Activated naive CD4-positive, alpha-beta T cell treated with anti-CD3 and anti-CD28 coated beads, Interleukin-2, amount 50 U/mL, for 72 hours (primary cell): ENCODE results near the gene PPHLN1. TPM values are rescaled to one million over a fixed set of nuclear protein-coding genes. Genes with fewer than 3 reads are reported as not detected.

ENCODE experiments used
- ATAC-seq, 2 donors: fragments of 150-1000 bp; cut with Tn5 transposase; 2 replicates each; pipeline ENCODE4 v1.10.0; 2021; ENCODE audit warnings: mild to moderate bottlenecking in 2 of 2, moderate library complexity in 2 of 2
- DNase-seq, 2 donors: peaks; one replicate each; pipeline ENCODE4 v3.0.0; 2021 to 2022; ENCODE audit warnings: low spot score in 2 of 2
- H3K27ac Mint-ChIP-seq, 2 donors: one replicate each; pipeline ENCODE4 v1.8.0; 2022; ENCODE audit warnings: mild to moderate bottlenecking in 2 of 2, mixed read lengths in 2 of 2
- H3K36me3 Mint-ChIP-seq, 2 donors: one replicate each; pipeline ENCODE4 v1.8.0; 2022; ENCODE audit warnings: mixed read lengths in 2 of 2
- H3K9me3 Mint-ChIP-seq, 2 donors: one replicate each; pipeline ENCODE4 v1.8.0; 2022; ENCODE audit warnings: mixed read lengths in 2 of 2
- total RNA-seq, 2 donors: library from RNA; stranded (reverse); gene quantifications; one replicate each; pipeline ENCODE4 v1.2.3, GENCODE V29; 2022

The PPHLN1 gene
- total RNA-seq, result 10 to 100 TPM; 62.8 to 91.0 TPM

- ATAC-seq (peak; percentile 96), DNase-seq (peak; percentile 74 to 79)
- H3K9me3 Mint-ChIP-seq, result no peaks in the 10 kb centered on the region
- peaks cover 22 to 28% of the 10 kb centered on the region in 2 donors for H3K36me3 Mint-ChIP-seq
- peak within 1 kb of the TSS; percentile 99 for H3K27ac Mint-ChIP-seq
These were observed at the start of gene PPHLN1, which contains the start of gene ZCRB1 for GRCh38 chr12:42325653-42326474. TSS of gene PPHLN1 (plus strand) at chr12:42326167. CDS start at chr12:42335903, 9,736 bp downstream. TSS of gene ZCRB1 (minus strand) at chr12:42326094. CDS start at chr12:42324102, 1,992 bp downstream.

GRCh38 chr12:42277396-42278127 lies 48.4 kb upstream of the PPHLN1 start:
- Mint-ChIP-seq H3K36me3 (peaks cover 4 to 5% of the 10 kb centered on the region in 2 donors), H3K27ac (no peak overlapping the region), H3K9me3 (peaks cover 3 to 7% of the 10 kb centered on the region in 2 donors)
- ATAC-seq (no peak), DNase-seq (no peak)

GRCh38 chr12:42278128-42278510 lies 47.8 kb upstream of the PPHLN1 start:
- ATAC-seq, result no peak
- no peak for DNase-seq
- Mint-ChIP-seq H3K36me3 (no peaks in the 10 kb centered on the region), H3K9me3 (peaks cover 3 to 4% of the 10 kb centered on the region in 2 donors), H3K27ac (no peak overlapping the region)

GRCh38 chr12:42281278-42281677 lies 44.7 kb upstream of the PPHLN1 start:
- Mint-ChIP-seq H3K9me3 (no peaks in the 10 kb centered on the region), H3K27ac (no peak overlapping the region), H3K36me3 (no peaks in the 10 kb centered on the region)
- ATAC-seq (no peak), DNase-seq (no peak)

GRCh38 chr12:42281844-42282243 lies 44.1 kb upstream of the PPHLN1 start:
- Mint-ChIP-seq H3K36me3 (no peaks in the 10 kb centered on the region), H3K27ac (no peak overlapping the region), H3K9me3 (no peaks in the 10 kb centered on the region)
- no peak for ATAC-seq
- DNase-seq, result no peak

GRCh38 chr12:42282294-42282693 lies 43.7 kb upstream of the PPHLN1 start:
- no peak for ATAC-seq
- Mint-ChIP-seq H3K27ac (no peak overlapping the region), H3K36me3 (peaks cover 0 to under 1% of the 10 kb centered on the region in 2 donors), H3K9me3 (no peaks in the 10 kb centered on the region)
- no peak for DNase-seq

GRCh38 chr12:42283739-42284138 lies 42.2 kb upstream of the PPHLN1 start:
- ATAC-seq, result no peak
- Mint-ChIP-seq H3K9me3 (no peaks in the 10 kb centered on the region), H3K36me3 (peaks cover 0 to 5% of the 10 kb centered on the region in 2 donors), H3K27ac (no peak overlapping the region)
- DNase-seq, result no peak

GRCh38 chr12:42284157-42284556 lies 41.8 kb upstream of the PPHLN1 start:
- H3K36me3 Mint-ChIP-seq, result peaks cover 0 to 5% of the 10 kb centered on the region in 2 donors
- H3K27ac Mint-ChIP-seq, result no peak overlapping the region
- no peaks in the 10 kb centered on the region for H3K9me3 Mint-ChIP-seq
- ATAC-seq (no peak), DNase-seq (no peak)

GRCh38 chr12:42284876-42285275 lies 41.1 kb upstream of the PPHLN1 start:
- Mint-ChIP-seq H3K27ac (no peak overlapping the region), H3K9me3 (no peaks in the 10 kb centered on the region), H3K36me3 (peaks cover 0 to 5% of the 10 kb centered on the region in 2 donors)
- DNase-seq (no peak), ATAC-seq (no peak)

- DNase-seq (no peak), ATAC-seq (no peak)
- no peaks in the 10 kb centered on the region for H3K9me3 Mint-ChIP-seq
- no peak overlapping the region for H3K27ac Mint-ChIP-seq
- H3K36me3 Mint-ChIP-seq, result peaks cover 0 to 5% of the 10 kb centered on the region in 2 donors
These were observed 40.5 kb upstream of the PPHLN1 start for GRCh38 chr12:42285431-42285830.

GRCh38 chr12:42286741-42287140 lies 39.2 kb upstream of the PPHLN1 start:
- Mint-ChIP-seq H3K36me3 (peaks cover 0 to 5% of the 10 kb centered on the region in 2 donors), H3K27ac (no peak overlapping the region), H3K9me3 (no peaks in the 10 kb centered on the region)
- ATAC-seq (no peak), DNase-seq (no peak)

GRCh38 chr12:42288544-42288943 lies 37.4 kb upstream of the PPHLN1 start:
- H3K27ac Mint-ChIP-seq, result no peak overlapping the region
- no peak for ATAC-seq

GRCh38 chr12:42291680-42292079 lies 34.3 kb upstream of the PPHLN1 start:
- ATAC-seq, result no peak
- peaks cover 0 to 5% of the 10 kb centered on the region in 2 donors for H3K36me3 Mint-ChIP-seq
- H3K27ac Mint-ChIP-seq, result no peak overlapping the region
- DNase-seq, result no peak
- no peaks in the 10 kb centered on the region for H3K9me3 Mint-ChIP-seq

More at GRCh38 chr12:42288544-42288943, 37.4 kb upstream of the PPHLN1 start:
- Mint-ChIP-seq H3K36me3 (peaks cover 0 to 5% of the 10 kb centered on the region in 2 donors), H3K9me3 (no peaks in the 10 kb centered on the region)
- no peak for DNase-seq

GRCh38 chr12:42296503-42297109 lies 29.4 kb upstream of the PPHLN1 start:
- H3K36me3 Mint-ChIP-seq, result no peaks in the 10 kb centered on the region
- no peaks in the 10 kb centered on the region for H3K9me3 Mint-ChIP-seq
- ATAC-seq (peak in 1 of 2 donors; percentile 22), DNase-seq (peak in 1 of 2 donors; percentile 34)
- no peak overlapping the region for H3K27ac Mint-ChIP-seq

GRCh38 chr12:42298887-42299286 lies 27.1 kb upstream of the PPHLN1 start:
- DNase-seq (no peak), ATAC-seq (no peak)
- peak overlapping the region in 1 of 2 donors; percentile 42 for H3K27ac Mint-ChIP-seq
- H3K36me3 Mint-ChIP-seq, result no peaks in the 10 kb centered on the region
- no peaks in the 10 kb centered on the region for H3K9me3 Mint-ChIP-seq

- peak overlapping the region; percentile 42 to 90 for H3K27ac Mint-ChIP-seq
- DNase-seq, result peak in 1 of 2 donors; percentile 72
- H3K36me3 Mint-ChIP-seq, result no peaks in the 10 kb centered on the region
- H3K9me3 Mint-ChIP-seq, result no peaks in the 10 kb centered on the region
- peak; percentile 91 to 94 for ATAC-seq
These were observed 26.3 kb upstream of the PPHLN1 start for GRCh38 chr12:42299392-42300308.
